Measurements from ENCODE around the gene CDHR2.
A peak's percentile ranks its signal among the peaks of the same experiment; 100 is the strongest.
"Not testable (repeated sequence)": the region's sequence is repeated elsewhere in the genome, so short reads cannot be mapped to it uniquely, and the experiment has no call there.

CDHR2 gene

GRCh38 chr5:176595386-176595943, 46.3 kb downstream of the CDHR2 start:
- DNase-seq: no peak
- H3K4me3 Mint-ChIP-seq: no peak overlapping the region
- no peak overlapping the region for H3K27ac Mint-ChIP-seq
- peaks cover 5 to 12% of the 10 kb centered on the region in 2 donors for H3K4me1 Mint-ChIP-seq
- peaks cover 24 to 36% of the 10 kb centered on the region in 2 donors for H3K27me3 Mint-ChIP-seq
- peaks cover 0 to 6% of the 10 kb centered on the region in 2 donors for H3K36me3 Mint-ChIP-seq
- no peak for ATAC-seq (replicated peaks)
- no peaks in the 10 kb centered on the region for H3K9me3 Mint-ChIP-seq

- DNase-seq (no peak), ATAC-seq (replicated peaks) (peak in 1 of 2 donors; percentile 5)
- Mint-ChIP-seq H3K36me3 (peaks cover 0 to 6% of the 10 kb centered on the region in 2 donors), H3K4me1 (peaks cover 5 to 12% of the 10 kb centered on the region in 2 donors), H3K27me3 (peaks cover 24 to 36% of the 10 kb centered on the region in 2 donors), H3K27ac (no peak overlapping the region), H3K4me3 (peak overlapping the region; percentile 73 to 77), H3K9me3 (no peaks in the 10 kb centered on the region)
These were observed 47.0 kb downstream of the CDHR2 start for GRCh38 chr5:176596069-176596644.

- Mint-ChIP-seq H3K36me3 (peaks cover 0 to 6% of the 10 kb centered on the region in 2 donors), H3K9me3 (no peaks in the 10 kb centered on the region), H3K4me1 (peaks cover 5 to 12% of the 10 kb centered on the region in 2 donors), H3K27ac (no peak overlapping the region), H3K27me3 (peaks cover 24 to 36% of the 10 kb centered on the region in 2 donors), H3K4me3 (peak overlapping the region; percentile 73 to 77)
- DNase-seq: no peak
- peak; percentile 84 to 87 for ATAC-seq (replicated peaks)
These were observed 47.7 kb downstream of the CDHR2 start for GRCh38 chr5:176596689-176597416.

GRCh38 chr5:176597417-176598389, 48.6 kb downstream of the CDHR2 start:
- Mint-ChIP-seq H3K9me3 (no peaks in the 10 kb centered on the region), H3K36me3 (peaks cover 0 to 6% of the 10 kb centered on the region in 2 donors), H3K27ac (no peak overlapping the region), H3K4me3 (peak overlapping the region; percentile 22 to 47), H3K27me3 (peaks cover 24 to 36% of the 10 kb centered on the region in 2 donors), H3K4me1 (peaks cover 5 to 12% of the 10 kb centered on the region in 2 donors)
- DNase-seq: no peak
- no peak for ATAC-seq (replicated peaks)

GRCh38 chr5:176599749-176600430, 50.7 kb downstream of the CDHR2 start:
- H3K4me1 Mint-ChIP-seq; H3K27ac Mint-ChIP-seq; H3K9me3 Mint-ChIP-seq; DNase-seq; H3K4me3 Mint-ChIP-seq; ATAC-seq (replicated peaks); H3K36me3 Mint-ChIP-seq: not testable (repeated sequence)
- peaks cover 21 to 31% of the 10 kb centered on the region in 2 donors for H3K27me3 Mint-ChIP-seq

GRCh38 chr5:176601901-176602482, 52.9 kb downstream of the CDHR2 start:
- Mint-ChIP-seq H3K9me3 (no peaks in the 10 kb centered on the region), H3K4me1 (no peaks in the 10 kb centered on the region), H3K27me3 (peaks cover 11 to 16% of the 10 kb centered on the region in 2 donors), H3K27ac (no peak overlapping the region), H3K36me3 (peaks cover 0 to 6% of the 10 kb centered on the region in 2 donors), H3K4me3 (no peak overlapping the region)
- no peak for DNase-seq
- ATAC-seq (replicated peaks): no peak

GRCh38 chr5:176603091-176603490, 53.9 kb downstream of the CDHR2 start:
- peaks cover 0 to 6% of the 10 kb centered on the region in 2 donors for H3K36me3 Mint-ChIP-seq
- H3K27ac Mint-ChIP-seq: no peak overlapping the region
- H3K27me3 Mint-ChIP-seq: peaks cover 8 to 10% of the 10 kb centered on the region in 2 donors
- ATAC-seq (replicated peaks): no peak
- no peak for DNase-seq
- H3K9me3 Mint-ChIP-seq: no peaks in the 10 kb centered on the region
- H3K4me3 Mint-ChIP-seq: no peak overlapping the region
- peaks cover 0 to 2% of the 10 kb centered on the region in 2 donors for H3K4me1 Mint-ChIP-seq

- DNase-seq (no peak), ATAC-seq (replicated peaks) (no peak)
- Mint-ChIP-seq H3K4me1 (peaks cover 9 to 10% of the 10 kb centered on the region in 2 donors), H3K27ac (no peak overlapping the region), H3K9me3 (no peaks in the 10 kb centered on the region), H3K36me3 (peaks cover 1 to 6% of the 10 kb centered on the region in 2 donors), H3K27me3 (peaks cover 7% of the 10 kb centered on the region in 2 donors), H3K4me3 (no peak overlapping the region)
These were observed 56.9 kb downstream of the CDHR2 start for GRCh38 chr5:176606032-176606431.

- Mint-ChIP-seq H3K4me1 (peaks cover 9 to 13% of the 10 kb centered on the region in 2 donors), H3K9me3 (no peaks in the 10 kb centered on the region), H3K4me3 (no peak overlapping the region), H3K27ac (no peak overlapping the region), H3K36me3 (peaks cover 2 to 6% of the 10 kb centered on the region in 2 donors), H3K27me3 (peaks cover 13% of the 10 kb centered on the region in 2 donors)
- DNase-seq (no peak), ATAC-seq (replicated peaks) (no peak)
These were observed 57.7 kb downstream of the CDHR2 start for GRCh38 chr5:176606875-176607274.

GRCh38 chr5:176608142-176608705, 59.1 kb downstream of the CDHR2 start:
- Mint-ChIP-seq H3K4me1 (peaks cover 9 to 13% of the 10 kb centered on the region in 2 donors), H3K36me3 (peaks cover 2 to 6% of the 10 kb centered on the region in 2 donors), H3K4me3 (peak overlapping the region; percentile 32 to 96), H3K9me3 (no peaks in the 10 kb centered on the region), H3K27ac (peak overlapping the region; percentile 40), H3K27me3 (peaks cover 23 to 24% of the 10 kb centered on the region in 2 donors)
- DNase-seq (no peak), ATAC-seq (replicated peaks) (no peak)

- Mint-ChIP-seq H3K9me3 (no peaks in the 10 kb centered on the region), H3K27me3 (peaks cover 24 to 31% of the 10 kb centered on the region in 2 donors), H3K36me3 (peaks cover 2 to 6% of the 10 kb centered on the region in 2 donors), H3K4me3 (peak overlapping the region; percentile 92 to 96), H3K4me1 (peaks cover 9 to 13% of the 10 kb centered on the region in 2 donors), H3K27ac (peak overlapping the region; percentile 88)
- ATAC-seq (replicated peaks) (peak; percentile 49 to 57), DNase-seq (peak; percentile 23)
These were observed 60.0 kb downstream of the CDHR2 start for GRCh38 chr5:176608937-176609723.

- ATAC-seq (replicated peaks) (peak; percentile 75 to 83), DNase-seq (peak; percentile 55)
- peaks cover 9 to 13% of the 10 kb centered on the region in 2 donors for H3K4me1 Mint-ChIP-seq
- peaks cover 27 to 36% of the 10 kb centered on the region in 2 donors for H3K27me3 Mint-ChIP-seq
- peak within 1 kb of the TSS; percentile 92 to 96 for H3K4me3 Mint-ChIP-seq
- H3K27ac Mint-ChIP-seq: peak within 1 kb of the TSS; percentile 88
- H3K9me3 Mint-ChIP-seq: no peaks in the 10 kb centered on the region
- H3K36me3 Mint-ChIP-seq: peaks cover 2 to 6% of the 10 kb centered on the region in 2 donors
These were observed 60.7 kb downstream of the CDHR2 start, which contains the start of gene GPRIN1 for GRCh38 chr5:176609724-176610434. GPRIN1 (minus strand) TSS chr5:176610156; CDS start chr5:176599834, 10,322 bp downstream.
